Osteoblast (primary cell): Measurements from ENCODE around the gene DOCK10. TPM values are rescaled to one million over a fixed set of nuclear protein-coding genes. Genes with fewer than 3 reads are reported as not detected.

Source experiments
- DNase-seq: peaks from one replicate; pipeline ENCODE4 v3.0.0; 2011; ENCODE audit warnings: low spot score, mixed read lengths; ENCODE audit not compliant: insufficient read length; ENCODE audit errors: missing footprints
- H2AFZ ChIP-seq: 2 replicates; pipeline ENCODE4 v1.6.0; 2011; ENCODE audit warnings: mild to moderate bottlenecking, low read length
- H3K27ac ChIP-seq: 2 replicates; pipeline ENCODE4 v1.5.1; 2011; ENCODE audit warnings: mild to moderate bottlenecking, low read depth, low read length, moderate library complexity
- H3K27me3 ChIP-seq: 2 replicates; pipeline ENCODE4 v1.6.0; 2012; ENCODE audit warnings: mild to moderate bottlenecking, control low read depth, inconsistent platforms, low read length, moderate library complexity; ENCODE audit not compliant: insufficient read depth
- H3K36me3 ChIP-seq: 2 replicates; pipeline ENCODE4 v1.5.1; 2011; ENCODE audit warnings: mild to moderate bottlenecking, low read length, control low read depth, moderate library complexity; ENCODE audit not compliant: insufficient read depth
- H3K4me1 ChIP-seq: 2 replicates; pipeline ENCODE4 v1.5.1; 2011; ENCODE audit warnings: mild to moderate bottlenecking, low read length, control low read depth, moderate library complexity; ENCODE audit not compliant: insufficient read depth
- H3K4me2 ChIP-seq: 2 replicates; pipeline ENCODE4 v1.6.0; 2011; ENCODE audit warnings: mild to moderate bottlenecking, low read length; ENCODE audit not compliant: insufficient read depth
- H3K4me3 ChIP-seq: fragments of 200-600 bp; sonication (generic); 3 replicates; pipeline ENCODE4 v1.5.1; 2012; ENCODE audit warnings: mild to moderate bottlenecking, low read length, inconsistent platforms; ENCODE audit not compliant: insufficient read depth
- H3K79me2 ChIP-seq: 2 replicates; pipeline ENCODE4 v1.6.0; 2012; ENCODE audit warnings: mild to moderate bottlenecking, low read length, control low read depth, inconsistent platforms; ENCODE audit not compliant: insufficient read depth
- H3K9me3 ChIP-seq: 2 replicates; pipeline ENCODE4 v1.5.1; 2011; ENCODE audit warnings: low read depth, low read length, control low read depth
- H4K20me1 ChIP-seq: 2 replicates; pipeline ENCODE4 v1.6.0; 2012; ENCODE audit warnings: mild to moderate bottlenecking, low read length, control low read depth; ENCODE audit not compliant: insufficient read depth
- CTCF ChIP-seq: IDR thresholded peaks from 2 replicates; pipeline ENCODE4 v1.5.1; 2011; ENCODE audit warnings: mild to moderate bottlenecking, low read depth, low read length, moderate library complexity; ENCODE audit errors: extremely low read depth
- total RNA-seq: library from RNA; depleted of rRNA; stranded (reverse); fragments of >200 nt; gene quantifications from 2 replicates; pipeline ENCODE4 v1.2.3, GENCODE V29; 2012

Gene DOCK10
- total RNA-seq, 1 donor: 33.3 TPM

GRCh38 chr2:224999754-225000153 lies 42.5 kb downstream of the DOCK10 start:
- no peak overlapping the region for H3K4me2 ChIP-seq
- no peak overlapping the region for H3K4me3 ChIP-seq
- DNase-seq: no peak
- TF ChIP-seq CTCF: no peak
- no peak overlapping the region for H2AFZ ChIP-seq
- peaks cover 98% of the 10 kb centered on the region for H3K79me2 ChIP-seq
- peak overlapping the region; percentile 43 for H3K27ac ChIP-seq
- no peaks in the 10 kb centered on the region for H3K27me3 ChIP-seq
- H3K36me3 ChIP-seq: peaks cover 15% of the 10 kb centered on the region
- H4K20me1 ChIP-seq: peaks cover 20% of the 10 kb centered on the region
- peaks cover 34% of the 10 kb centered on the region for H3K4me1 ChIP-seq
- no peaks in the 10 kb centered on the region for H3K9me3 ChIP-seq

GRCh38 chr2:224999321-224999720 lies 42.9 kb downstream of the DOCK10 start:
- no peaks in the 10 kb centered on the region for H3K9me3 ChIP-seq
- H3K27ac ChIP-seq: no peak overlapping the region
- DNase-seq: no peak
- no peaks in the 10 kb centered on the region for H3K27me3 ChIP-seq
- H3K4me3 ChIP-seq: no peak overlapping the region
- H3K79me2 ChIP-seq: peaks cover 98% of the 10 kb centered on the region
- peaks cover 30% of the 10 kb centered on the region for H3K4me1 ChIP-seq
- TF ChIP-seq CTCF: no peak
- H4K20me1 ChIP-seq: peaks cover 23% of the 10 kb centered on the region
- H2AFZ ChIP-seq: no peak overlapping the region
- H3K4me2 ChIP-seq: no peak overlapping the region
- H3K36me3 ChIP-seq: peaks cover 19% of the 10 kb centered on the region

GRCh38 chr2:224997802-224998201 lies 44.5 kb downstream of the DOCK10 start:
- H3K79me2 ChIP-seq: peaks cover 98% of the 10 kb centered on the region
- no peak overlapping the region for H3K4me2 ChIP-seq

GRCh38 chr2:224995419-224995818 lies 46.8 kb downstream of the DOCK10 start:
- Histone ChIP-seq H3K9me3 (no peaks in the 10 kb centered on the region), H3K4me2 (no peak overlapping the region), H3K27me3 (no peaks in the 10 kb centered on the region), H2AFZ (no peak overlapping the region), H3K79me2 (peaks cover 100% of the 10 kb centered on the region), H4K20me1 (peaks cover 27% of the 10 kb centered on the region), H3K27ac (no peak overlapping the region), H3K4me1 (peaks cover 19% of the 10 kb centered on the region), H3K4me3 (no peak overlapping the region), H3K36me3 (peaks cover 23% of the 10 kb centered on the region)
- no peak for TF ChIP-seq CTCF
- DNase-seq: peak; percentile 32

More at GRCh38 chr2:224997802-224998201, 44.5 kb downstream of the DOCK10 start:
- Histone ChIP-seq H3K27ac (peak overlapping the region; percentile 42), H3K4me1 (peaks cover 27% of the 10 kb centered on the region), H3K4me3 (no peak overlapping the region), H3K27me3 (no peaks in the 10 kb centered on the region), H3K9me3 (no peaks in the 10 kb centered on the region), H2AFZ (no peak overlapping the region), H4K20me1 (peaks cover 23% of the 10 kb centered on the region), H3K36me3 (peaks cover 19% of the 10 kb centered on the region)
- peak; percentile 15 for DNase-seq
- TF ChIP-seq CTCF: no peak
